ENCODE data around the gene CMIP.
"Not testable (repeated sequence)": the region's sequence is repeated elsewhere in the genome, so short reads cannot be mapped to it uniquely, and the experiment has no call there.

CMIP gene

GRCh38 chr16:81421536-81421935 is 23.1 kb upstream of the CMIP start:
- DNase-seq (ENCODE audit: low read depth in 2 of 2), result no peak

- not testable (repeated sequence) for DNase-seq (ENCODE audit: low read depth in 2 of 2)
Measured at GRCh38 chr16:81422153-81422552, 22.5 kb upstream of the CMIP start.

GRCh38 chr16:81424771-81425170 is 19.8 kb upstream of the CMIP start:
- DNase-seq (ENCODE audit: low read depth in 2 of 2), result peak in 1 of 2 donors; percentile 18

- DNase-seq (ENCODE audit: low read depth in 2 of 2), result no peak
Measured at GRCh38 chr16:81427219-81427618, 17.4 kb upstream of the CMIP start.

- no peak for DNase-seq (ENCODE audit: low read depth in 2 of 2)
Measured at GRCh38 chr16:81429045-81429521, 15.5 kb upstream of the CMIP start.

GRCh38 chr16:81431554-81432353 is 12.9 kb upstream of the CMIP start:
- no peak for DNase-seq (ENCODE audit: low read depth in 2 of 2)

- DNase-seq (ENCODE audit: low read depth in 2 of 2), result no peak
Measured at GRCh38 chr16:81432937-81433557, 11.6 kb upstream of the CMIP start.

- DNase-seq (ENCODE audit: low read depth in 2 of 2), result no peak
Measured at GRCh38 chr16:81435103-81435502, 9.5 kb upstream of the CMIP start.

- DNase-seq (ENCODE audit: low read depth in 2 of 2), result no peak
Measured at GRCh38 chr16:81435567-81435966, 9.0 kb upstream of the CMIP start.

- no peak for DNase-seq (ENCODE audit: low read depth in 2 of 2)
Measured at GRCh38 chr16:81436386-81436785, 8.2 kb upstream of the CMIP start.

GRCh38 chr16:81437865-81438264 is 6.7 kb upstream of the CMIP start:
- DNase-seq (ENCODE audit: low read depth in 2 of 2), result no peak

GRCh38 chr16:81440888-81441761 is 3.5 kb upstream of the CMIP start:
- no peak for DNase-seq (ENCODE audit: low read depth in 2 of 2)

- no peak for DNase-seq (ENCODE audit: low read depth in 2 of 2)
Measured at GRCh38 chr16:81442220-81442915, 2.2 kb upstream of the CMIP start.

GRCh38 chr16:81442916-81443687 is 1.5 kb upstream of the CMIP start:
- DNase-seq (ENCODE audit: low read depth in 2 of 2), result no peak

GRCh38 chr16:81443688-81444447 is 740 bp upstream of the CMIP start:
- DNase-seq (ENCODE audit: low read depth in 2 of 2), result no peak

GRCh38 chr16:81445143-81445961 is 744 bp downstream of the CMIP start:
- DNase-seq (ENCODE audit: low read depth in 2 of 2), result peak in 1 of 2 donors; percentile 38

GRCh38 chr16:81445966-81446906 is 1.6 kb downstream of the CMIP start:
- DNase-seq (ENCODE audit: low read depth in 2 of 2), result no peak

GRCh38 chr16:81446907-81447268 is 2.3 kb downstream of the CMIP start:
- DNase-seq (ENCODE audit: low read depth in 2 of 2), result no peak
